Measurements from ENCODE around the gene COMTD1.

DNA sequence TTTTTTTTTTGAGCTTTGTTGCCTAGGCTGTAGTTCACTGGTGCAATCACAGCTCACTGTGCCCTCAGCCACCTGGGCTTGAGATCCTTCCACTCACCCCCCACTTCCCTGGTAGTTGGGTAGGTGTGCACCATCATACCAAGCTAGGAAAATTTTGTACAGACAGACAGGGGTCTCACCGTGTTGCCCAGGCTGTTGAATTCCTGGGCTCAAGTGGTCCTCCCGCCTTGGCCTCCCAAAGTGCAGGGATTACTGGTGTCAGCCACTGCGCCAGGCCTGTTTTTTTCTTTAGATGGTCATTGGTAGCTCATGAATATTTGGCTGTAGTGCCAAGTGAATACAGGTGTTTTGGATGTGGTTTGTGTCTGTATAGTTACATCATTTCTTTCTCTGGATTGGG is 7.5 kb downstream of the COMTD1 start:
- TF ChIP-seq CTCF (IDR thresholded peaks at IDR 0.05; ENCODE audit: insufficient read depth, low read depth, low read length) (no peak), EZH2 (IDR thresholded peaks at IDR 0.05; ENCODE audit: insufficient read depth, low read length) (no peak)
